PC-3 (cell line): Measurements from ENCODE around the gene RAB3IP. TPM values are rescaled to one million over a fixed set of nuclear protein-coding genes. Genes with fewer than 3 reads are reported as not detected.

ENCODE experiments used
- ATAC-seq: fragments of 200-7000 bp; cut with Tn5 transposase; 2 replicates; pipeline ENCODE4 v1.9.1; 2020; ENCODE audit warnings: mild to moderate bottlenecking, moderate library complexity
- BruUV-seq: library from RNA; stranded (reverse); fragments of 400-500 nt; replicated peaks from 2 replicates; lab custom pipeline; 2021; lab: Mats Ljungman, UMichigan
- CTCF ChIA-PET: fragments of 300-600 bp; sonication (Branson Sonifier 250); formaldehyde crosslinking; loops from one replicate; lab custom pipeline; 2022; ENCODE audit warnings: antibody characterized with exemption; lab: Charles Lee
- POLR2A ChIA-PET: fragments of 300-600 bp; sonication (Branson Sonifier 250); formaldehyde crosslinking; loops from one replicate; lab custom pipeline; 2022; ENCODE audit warnings: antibody characterized with exemption; ENCODE audit not compliant: unreplicated experiment; lab: Charles Lee
- DNase-seq: peaks from one replicate; pipeline ENCODE4 v3.0.0-alpha.2; 2015
- H2AFZ ChIP-seq: fragments of 300-600 bp; sonication (generic); 2 replicates; pipeline ENCODE4 v1.6.0; 2016; ENCODE audit warnings: antibody characterized with exemption, low read length
- H3F3A ChIP-seq: fragments of 300-600 bp; sonication (generic); one replicate; pipeline ENCODE4 v1.6.0; 2017; ENCODE audit warnings: antibody characterized with exemption, low read length, control low read depth, mild to moderate bottlenecking; ENCODE audit not compliant: unreplicated experiment
- H3K27ac ChIP-seq: fragments of 300-600 bp; sonication (generic); 2 replicates; pipeline ENCODE4 v1.5.1; 2016; ENCODE audit warnings: mild to moderate bottlenecking, low read length
- H3K27me3 ChIP-seq: fragments of 300-600 bp; sonication (generic); 2 replicates; pipeline ENCODE4 v1.6.1; 2016; ENCODE audit warnings: low read length, mixed read lengths
- H3K36me3 ChIP-seq: fragments of 300-600 bp; sonication (generic); 2 replicates; pipeline ENCODE4 v1.6.1; 2016; ENCODE audit warnings: low read depth, mixed run types, low read length, mixed read lengths
- H3K4me1 ChIP-seq: fragments of 300-600 bp; sonication (generic); 2 replicates; pipeline ENCODE4 v1.5.1; 2016; ENCODE audit warnings: low read length; ENCODE audit not compliant: insufficient read depth
- H3K4me2 ChIP-seq: fragments of 300-600 bp; sonication (generic); 2 replicates; pipeline ENCODE4 v1.6.0; 2016; ENCODE audit warnings: low read length
- H3K4me3 ChIP-seq: fragments of 300-600 bp; sonication (generic); 2 replicates; pipeline ENCODE4 v1.5.1; 2016; ENCODE audit warnings: mild to moderate bottlenecking, low read length, mixed read lengths
- H3K79me2 ChIP-seq: fragments of 300-600 bp; sonication (generic); 2 replicates; pipeline ENCODE4 v1.6.1; 2017; ENCODE audit warnings: low read length, mixed read lengths
- H3K9ac ChIP-seq: fragments of 300-600 bp; sonication (generic); 2 replicates; pipeline ENCODE4 v1.6.0; 2016; ENCODE audit warnings: mild to moderate bottlenecking, low read length
- H3K9me2 ChIP-seq: fragments of 300-600 bp; sonication (generic); replicated peaks from 2 replicates; pipeline ENCODE4 v1.6.1; 2016; ENCODE audit warnings: mixed run types, low read length, mixed read lengths
- H3K9me3 ChIP-seq: fragments of 300-600 bp; sonication (generic); 2 replicates; pipeline ENCODE4 v1.6.1; 2016; ENCODE audit warnings: low read length, mixed read lengths
- H4K20me1 ChIP-seq: fragments of 300-600 bp; sonication (generic); 2 replicates; pipeline ENCODE4 v1.6.1; 2016; ENCODE audit warnings: low read length, mixed read lengths
- EZH2 ChIP-seq: fragments of 300-600 bp; sonication (generic); IDR thresholded peaks from one replicate; pipeline ENCODE4 v1.6.1; 2017; ENCODE audit warnings: antibody characterized with exemption, mild to moderate bottlenecking, low read length; ENCODE audit not compliant: unreplicated experiment
- EZH2phosphoT487 ChIP-seq: fragments of 300-600 bp; sonication (generic); IDR thresholded peaks from 2 replicates; pipeline ENCODE4 v1.6.1; 2018; ENCODE audit warnings: mild to moderate bottlenecking, antibody characterized with exemption, low read length, borderline replicate concordance
- intact Hi-C: fragments of 100-400 bp; cut with micrococcal nuclease; formaldehyde crosslinking; loops from 2 replicates; pipeline ENCODE4 v1.9.0; 2023
- total RNA-seq: library from RNA; depleted of rRNA; stranded (reverse); fragments of >200 nt; gene quantifications from 2 replicates; pipeline ENCODE4 v1.2.3, GENCODE V29; 2014
- TF ChIP-seq, protein P1 (sequence below): fragments of 300-600 bp; sonication (generic); conservative IDR thresholded peaks from 2 replicates; pipeline ENCODE4 v1.5.1; 2017; ENCODE audit warnings: antibody characterized with exemption, low read depth, mild to moderate bottlenecking, low read length

RAB3IP gene
- total RNA-seq, 1 experiment from 2014 or later = 28.6 TPM

DNA sequence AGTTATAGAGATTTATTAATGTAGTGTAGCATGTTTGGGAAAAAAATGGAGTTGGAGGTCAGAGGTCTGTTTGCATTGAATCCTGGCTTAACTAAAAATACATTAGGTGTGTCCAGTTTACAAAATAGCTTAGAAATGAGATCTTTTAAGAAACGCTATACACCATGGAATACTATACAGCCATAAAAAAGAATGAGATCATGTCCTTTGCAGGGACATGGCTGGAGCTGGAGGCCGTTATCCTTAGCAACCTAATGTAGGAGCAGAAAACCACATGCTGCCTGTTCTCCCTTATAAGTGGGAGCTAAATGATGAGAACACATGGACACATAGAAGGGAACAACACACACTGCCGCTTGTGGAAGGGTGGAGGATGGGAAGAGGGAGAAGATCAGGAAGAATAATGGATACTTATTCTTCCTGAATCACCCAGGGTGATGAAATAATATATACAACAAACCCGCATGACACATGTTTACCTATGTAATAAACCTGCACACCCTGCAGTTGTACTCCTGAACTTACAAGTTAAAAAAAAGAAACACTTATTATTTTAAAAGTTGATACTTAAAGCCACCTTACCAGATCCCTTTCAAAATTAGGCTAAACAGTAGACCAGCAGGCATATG lies 72.3 kb downstream of the RAB3IP start:
- DNase-seq = peak; percentile 48
- intact Hi-C loops = no loop called here
- no peaks in the 10 kb centered on the region for H4K20me1 ChIP-seq
- BruUV-seq = no TSS peak
- H3K9ac ChIP-seq = no peak overlapping the region
- H3K4me1 ChIP-seq = no peaks in the 10 kb centered on the region
- ChIA-PET CTCF (no interaction called here), POLR2A (interaction anchor here (0.7 kb wide), 1 partner anchor 43 kb away, joined by 3 read pairs; no protein-coding TSS in a partner anchor)
- no peaks in the 10 kb centered on the region for H3K27me3 ChIP-seq
- no peak overlapping the region for H3K27ac ChIP-seq
- ATAC-seq = peak; percentile 71; the same call in 1 of the 2 replicates
- H3K9me2 ChIP-seq = no peaks in the 10 kb centered on the region
- no peak for TF ChIP-seq EZH2
- TF ChIP-seq, protein P1, sequence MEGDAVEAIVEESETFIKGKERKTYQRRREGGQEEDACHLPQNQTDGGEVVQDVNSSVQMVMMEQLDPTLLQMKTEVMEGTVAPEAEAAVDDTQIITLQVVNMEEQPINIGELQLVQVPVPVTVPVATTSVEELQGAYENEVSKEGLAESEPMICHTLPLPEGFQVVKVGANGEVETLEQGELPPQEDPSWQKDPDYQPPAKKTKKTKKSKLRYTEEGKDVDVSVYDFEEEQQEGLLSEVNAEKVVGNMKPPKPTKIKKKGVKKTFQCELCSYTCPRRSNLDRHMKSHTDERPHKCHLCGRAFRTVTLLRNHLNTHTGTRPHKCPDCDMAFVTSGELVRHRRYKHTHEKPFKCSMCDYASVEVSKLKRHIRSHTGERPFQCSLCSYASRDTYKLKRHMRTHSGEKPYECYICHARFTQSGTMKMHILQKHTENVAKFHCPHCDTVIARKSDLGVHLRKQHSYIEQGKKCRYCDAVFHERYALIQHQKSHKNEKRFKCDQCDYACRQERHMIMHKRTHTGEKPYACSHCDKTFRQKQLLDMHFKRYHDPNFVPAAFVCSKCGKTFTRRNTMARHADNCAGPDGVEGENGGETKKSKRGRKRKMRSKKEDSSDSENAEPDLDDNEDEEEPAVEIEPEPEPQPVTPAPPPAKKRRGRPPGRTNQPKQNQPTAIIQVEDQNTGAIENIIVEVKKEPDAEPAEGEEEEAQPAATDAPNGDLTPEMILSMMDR = no peak
- TF ChIP-seq EZH2phosphoT487 = no peak
- H3K4me3 ChIP-seq = no peak overlapping the region
- no peaks in the 10 kb centered on the region for H3K9me3 ChIP-seq
- no peaks in the 10 kb centered on the region for H3K36me3 ChIP-seq
- no peaks in the 10 kb centered on the region for H3F3A ChIP-seq
- H3K4me2 ChIP-seq = no peak overlapping the region
- H2AFZ ChIP-seq = no peak overlapping the region
- H3K79me2 ChIP-seq = no peaks in the 10 kb centered on the region

DNA sequence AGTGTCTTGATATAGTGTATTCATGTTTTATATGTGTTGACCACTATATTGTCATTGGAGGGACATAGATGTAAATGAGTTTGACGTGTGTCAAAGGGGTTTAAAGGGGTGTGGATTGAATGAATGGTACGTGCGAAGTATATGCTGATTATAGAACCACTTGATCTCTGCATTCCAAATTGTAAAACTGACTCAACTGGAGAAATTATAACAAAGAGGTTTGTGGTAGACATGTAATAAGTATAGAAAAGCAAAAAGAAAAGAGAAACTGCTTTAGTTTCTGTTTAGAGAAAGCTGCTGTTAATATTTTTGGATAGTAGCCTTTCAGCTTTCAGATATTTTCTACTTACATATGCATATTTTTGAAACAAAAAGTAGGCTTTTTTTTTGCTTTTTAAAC lies 77.4 kb downstream of the RAB3IP start:
- Histone ChIP-seq H3K27ac (no peak overlapping the region), H3K4me2 (no peak overlapping the region), H3K36me3 (no peaks in the 10 kb centered on the region), H3K4me3 (no peak overlapping the region), H3K79me2 (no peaks in the 10 kb centered on the region), H3K27me3 (no peaks in the 10 kb centered on the region), H4K20me1 (no peaks in the 10 kb centered on the region), H3F3A (no peaks in the 10 kb centered on the region), H3K9me2 (no peaks in the 10 kb centered on the region), H3K4me1 (peaks cover 2% of the 10 kb centered on the region), H3K9me3 (no peaks in the 10 kb centered on the region), H3K9ac (no peak overlapping the region), H2AFZ (no peak overlapping the region)
- TF ChIP-seq EZH2 (no peak), EZH2phosphoT487 (no peak)
- TF ChIP-seq, protein P1 = no peak
- BruUV-seq = no TSS peak
- DNase-seq (no peak), ATAC-seq (no peak)
- ChIA-PET CTCF (no interaction called here), POLR2A (no interaction called here)
- intact Hi-C loops = no loop called here

DNA sequence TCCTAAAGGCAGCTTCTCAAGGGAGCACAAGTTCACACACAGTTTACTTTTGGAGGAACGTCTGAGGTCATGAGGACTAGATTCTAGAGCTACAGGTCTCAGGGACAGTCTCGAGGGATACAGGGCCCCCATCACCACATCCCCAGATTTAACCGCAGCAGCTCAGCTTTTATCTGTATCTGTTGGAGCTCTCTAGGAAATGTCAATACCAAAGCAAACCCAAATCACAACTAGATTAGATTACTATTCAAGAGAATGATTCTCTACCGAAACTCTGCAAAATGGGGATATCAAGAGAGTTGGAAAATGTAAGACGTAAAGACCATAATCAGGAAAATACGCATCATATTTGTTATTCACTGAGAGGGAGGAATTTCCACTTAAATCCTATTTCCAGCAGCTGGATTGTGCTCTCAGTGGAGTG lies 82.4 kb downstream of the RAB3IP start:
- TF ChIP-seq EZH2phosphoT487 = no peak
- TF ChIP-seq, protein P1 = no peak
- no peak for TF ChIP-seq EZH2
- intact Hi-C loops = no loop called here
- Histone ChIP-seq H3K4me3 (no peak overlapping the region), H3K4me1 (peaks cover 14% of the 10 kb centered on the region), H3K27ac (no peak overlapping the region), H3K9me3 (no peaks in the 10 kb centered on the region), H3K9ac (no peak overlapping the region), H3K79me2 (no peaks in the 10 kb centered on the region), H4K20me1 (no peaks in the 10 kb centered on the region), H3K9me2 (no peaks in the 10 kb centered on the region), H2AFZ (no peak overlapping the region), H3K27me3 (no peaks in the 10 kb centered on the region), H3K4me2 (0 out of 2 replicates have a peak overlapping the region, but pooled peaks have one; percentile 3), H3K36me3 (no peaks in the 10 kb centered on the region), H3F3A (no peaks in the 10 kb centered on the region)
- CTCF ChIA-PET = no interaction called here
- ATAC-seq = no peak
- BruUV-seq = no TSS peak
- POLR2A ChIA-PET = no interaction called here
- no peak for DNase-seq
